HG03460 (cell line): Measurements from ENCODE around the gene KRTAP19-1.

ENCODE experiments used
- ATAC-seq: cut with Tn5 transposase; IDR thresholded peaks from one replicate; pipeline ENCODE4 v1.9.1; 2021; ENCODE audit not compliant: unreplicated experiment

KRTAP19-1 gene

GRCh38 chr21:30430170-30430655, 50.0 kb downstream of the KRTAP19-1 start, which contains the start of gene KRTAP13-4:
KRTAP13-4 (plus strand) TSS chr21:30430220; CDS start chr21:30430276, 56 bp downstream.
- no peak for ATAC-seq
